HG03039 (cell line): ENCODE measurements around the gene CDH24.

Source experiments
- ATAC-seq: cut with Tn5 transposase; IDR thresholded peaks from one replicate; pipeline ENCODE4 v1.9.1; 2021; ENCODE audit warnings: mild to moderate bottlenecking, moderate library complexity; ENCODE audit not compliant: unreplicated experiment

CDH24 gene, protein sequence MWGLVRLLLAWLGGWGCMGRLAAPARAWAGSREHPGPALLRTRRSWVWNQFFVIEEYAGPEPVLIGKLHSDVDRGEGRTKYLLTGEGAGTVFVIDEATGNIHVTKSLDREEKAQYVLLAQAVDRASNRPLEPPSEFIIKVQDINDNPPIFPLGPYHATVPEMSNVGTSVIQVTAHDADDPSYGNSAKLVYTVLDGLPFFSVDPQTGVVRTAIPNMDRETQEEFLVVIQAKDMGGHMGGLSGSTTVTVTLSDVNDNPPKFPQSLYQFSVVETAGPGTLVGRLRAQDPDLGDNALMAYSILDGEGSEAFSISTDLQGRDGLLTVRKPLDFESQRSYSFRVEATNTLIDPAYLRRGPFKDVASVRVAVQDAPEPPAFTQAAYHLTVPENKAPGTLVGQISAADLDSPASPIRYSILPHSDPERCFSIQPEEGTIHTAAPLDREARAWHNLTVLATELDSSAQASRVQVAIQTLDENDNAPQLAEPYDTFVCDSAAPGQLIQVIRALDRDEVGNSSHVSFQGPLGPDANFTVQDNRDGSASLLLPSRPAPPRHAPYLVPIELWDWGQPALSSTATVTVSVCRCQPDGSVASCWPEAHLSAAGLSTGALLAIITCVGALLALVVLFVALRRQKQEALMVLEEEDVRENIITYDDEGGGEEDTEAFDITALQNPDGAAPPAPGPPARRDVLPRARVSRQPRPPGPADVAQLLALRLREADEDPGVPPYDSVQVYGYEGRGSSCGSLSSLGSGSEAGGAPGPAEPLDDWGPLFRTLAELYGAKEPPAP

DNA sequence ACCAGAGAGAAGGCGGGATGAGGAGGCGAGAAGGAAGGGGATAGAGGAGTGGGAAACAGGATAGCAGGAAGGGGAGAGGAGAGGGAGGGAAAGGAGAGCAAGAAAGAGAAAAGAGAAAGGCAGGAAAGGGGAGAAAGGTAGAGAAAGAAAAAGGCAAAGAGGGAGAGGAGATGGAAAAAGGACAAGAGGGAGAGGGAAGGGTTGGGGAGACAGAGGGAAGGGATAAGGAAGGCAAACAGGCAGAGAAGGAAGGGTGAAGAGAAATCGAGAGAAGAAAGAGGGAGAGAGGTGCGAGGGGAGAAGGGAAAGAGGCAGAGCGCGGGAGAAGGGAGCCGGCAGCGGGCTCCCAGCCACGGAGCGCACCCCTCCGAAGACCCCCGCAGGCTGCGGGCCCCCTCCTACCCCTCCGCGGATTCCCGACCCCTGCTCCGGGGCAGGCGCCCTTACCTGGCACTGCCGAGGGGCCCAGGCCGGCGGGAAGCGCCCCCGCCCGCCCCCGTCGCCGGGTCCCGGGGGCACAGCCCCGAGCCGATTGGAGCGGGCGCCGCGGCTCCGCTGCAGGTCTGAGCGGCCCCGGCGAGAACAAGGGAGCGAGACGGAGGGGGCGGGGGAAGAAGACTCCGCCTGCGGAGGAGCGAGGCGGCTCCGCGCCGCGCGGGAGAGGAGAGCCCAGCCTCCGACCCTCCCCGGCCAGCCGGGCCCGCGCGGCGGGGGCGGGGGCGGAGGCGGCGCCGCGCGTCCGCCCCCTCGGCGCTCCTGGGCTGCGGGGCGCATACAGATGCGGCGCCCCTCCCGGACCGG, at the start of gene CDH24:
Gene CDH24, minus strand, starts transcription at position 565 of the 801 bp plus-strand sequence. CDS start 1,787 bp downstream, outside the sequence.
- ATAC-seq, result peak; percentile 38

DNA sequence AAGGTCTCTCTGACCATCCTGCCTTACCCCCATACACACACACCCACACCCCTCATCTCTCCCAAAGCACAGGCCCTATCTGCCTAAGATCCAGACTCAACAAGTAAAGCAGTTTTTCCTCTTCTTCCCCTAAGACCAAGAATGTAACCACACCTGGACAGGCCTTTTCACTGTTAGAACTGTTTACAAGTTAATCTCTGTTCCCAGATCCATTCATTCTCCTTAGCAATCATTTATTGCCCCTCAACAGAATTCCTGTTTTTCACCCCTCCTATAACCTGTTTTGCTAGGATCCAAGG, 49.4 kb upstream of the CDH24 start:
- no peak for ATAC-seq

DNA sequence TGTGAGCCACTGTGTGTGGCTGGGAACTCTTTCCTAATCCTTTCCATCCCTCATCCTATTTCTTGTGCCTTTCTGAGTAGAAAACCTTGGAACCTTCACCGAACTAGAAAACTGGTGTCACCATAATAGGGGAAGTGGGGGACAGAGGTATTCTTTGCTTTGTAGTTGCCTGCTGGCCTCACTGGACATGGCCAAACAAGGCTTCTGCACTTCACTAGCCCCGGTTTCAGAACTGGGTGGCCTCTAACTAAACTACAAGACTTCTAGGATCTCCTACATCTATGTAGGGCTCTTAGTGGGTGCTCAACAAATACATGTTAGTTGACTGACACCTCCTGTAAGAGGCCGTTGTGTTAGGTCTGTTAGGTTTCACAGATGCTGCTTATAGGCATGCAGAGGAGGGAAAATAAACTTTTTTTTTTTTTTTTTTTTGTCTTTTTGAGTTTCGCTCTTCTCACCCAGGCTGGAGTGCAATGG, 48.1 kb upstream of the CDH24 start:
- no peak for ATAC-seq

DNA sequence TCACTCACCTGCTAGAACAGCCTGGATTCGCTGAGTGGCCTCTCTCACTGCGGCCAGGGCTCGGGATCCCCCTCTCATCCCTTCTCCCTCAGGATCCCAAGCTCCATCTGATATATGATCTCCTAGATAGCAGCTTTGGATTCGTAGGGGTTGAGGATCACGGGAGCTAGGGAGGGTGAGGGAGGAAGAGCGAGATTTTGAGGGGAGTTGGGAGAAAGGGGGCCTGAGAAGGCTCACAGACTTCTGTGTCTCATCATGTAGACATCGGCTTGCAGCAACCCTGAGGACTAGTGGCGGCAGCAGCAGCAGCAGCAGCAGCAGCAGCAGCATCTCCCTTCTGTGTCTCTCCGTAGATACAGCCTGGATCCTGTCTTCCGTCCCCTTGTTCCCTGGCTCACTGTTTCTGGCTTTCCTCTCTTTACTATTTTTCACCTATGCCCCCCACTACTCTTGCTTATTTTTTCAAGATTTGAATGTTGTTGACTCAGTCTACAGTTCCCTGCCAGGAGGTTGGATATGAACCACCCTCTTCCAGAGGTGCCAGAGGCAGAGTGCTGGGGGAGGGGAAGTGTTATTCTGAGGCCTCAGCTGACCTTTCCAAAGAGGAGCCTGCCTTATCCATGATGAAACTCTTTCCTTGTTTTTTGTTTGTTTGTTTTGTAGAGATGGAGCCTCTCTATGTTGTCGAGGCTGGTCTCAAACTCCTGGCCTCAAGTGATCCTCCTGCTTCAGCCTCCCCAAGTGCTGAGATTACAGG, 47.4 kb upstream of the CDH24 start, which contains the start of gene CIROP:
Gene CIROP, minus strand, starts transcription at position 399 of the 757 bp plus-strand sequence. Its CDS starts 69 bp downstream, at position 330.
- no peak for ATAC-seq

DNA sequence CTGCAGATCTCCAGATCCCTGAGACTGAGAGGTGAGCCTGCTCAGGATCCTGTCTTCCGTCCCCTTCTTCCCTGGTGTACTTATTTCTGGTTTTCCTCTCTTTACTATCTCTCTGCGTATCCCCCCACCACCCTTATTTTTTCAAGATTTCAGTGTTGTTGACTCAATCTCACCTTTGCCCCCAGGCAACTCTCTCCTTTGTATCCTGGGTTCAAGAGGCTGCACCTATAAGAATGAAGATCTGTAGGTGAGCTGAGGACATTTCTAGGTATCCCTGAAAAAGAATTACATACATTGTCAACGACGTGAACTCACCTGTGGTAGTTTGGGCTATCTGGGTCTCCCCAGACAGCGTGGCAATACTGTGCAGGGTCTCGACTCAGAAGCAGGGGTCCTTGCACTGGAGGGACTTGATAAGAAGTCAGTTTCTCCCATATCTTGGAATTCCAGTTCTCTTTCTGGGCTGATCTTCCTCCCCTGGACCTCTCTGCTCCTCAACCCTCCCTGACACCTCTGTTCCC, 46.8 kb upstream of the CDH24 start:
- no peak for ATAC-seq

DNA sequence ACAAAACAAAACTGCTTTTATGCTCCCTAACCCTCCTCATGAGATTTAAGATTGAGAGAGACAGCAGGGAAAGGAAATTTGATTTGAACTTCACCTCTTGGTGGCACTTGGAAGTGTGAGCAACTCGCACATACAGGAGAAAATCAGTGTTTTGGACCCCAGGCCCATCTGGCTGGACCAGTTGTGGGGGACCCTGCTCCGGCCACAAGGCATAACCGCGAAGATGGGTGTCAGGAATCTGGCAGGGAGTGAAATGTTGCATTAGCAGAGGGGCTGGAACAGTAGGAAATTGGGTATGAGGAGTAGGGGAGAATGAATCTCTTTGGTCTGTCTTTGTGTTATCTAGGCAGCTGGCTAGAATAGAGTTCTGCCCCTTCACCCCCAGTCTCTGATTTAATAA, 46.3 kb upstream of the CDH24 start:
- ATAC-seq, result no peak

DNA sequence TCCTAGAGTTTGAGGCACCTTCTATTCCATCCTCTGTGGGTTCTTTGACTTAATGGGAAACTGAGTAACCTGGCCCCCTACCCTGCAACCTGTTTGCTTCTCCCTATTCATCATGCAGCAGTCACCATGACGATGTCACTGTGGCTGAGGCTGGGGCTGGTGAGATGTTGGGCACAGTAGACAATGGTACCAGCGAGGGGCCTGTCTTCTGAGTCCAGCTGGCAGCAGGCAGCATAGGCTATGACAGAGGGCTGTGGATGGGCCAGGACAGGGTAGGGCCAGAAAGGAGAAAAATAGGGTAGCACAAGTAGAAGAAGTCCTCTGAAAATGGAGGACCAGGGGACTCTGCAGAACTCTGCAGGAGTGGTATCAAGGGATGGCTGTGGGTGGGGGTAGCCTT, 45.5 kb upstream of the CDH24 start:
- ATAC-seq, result no peak

DNA sequence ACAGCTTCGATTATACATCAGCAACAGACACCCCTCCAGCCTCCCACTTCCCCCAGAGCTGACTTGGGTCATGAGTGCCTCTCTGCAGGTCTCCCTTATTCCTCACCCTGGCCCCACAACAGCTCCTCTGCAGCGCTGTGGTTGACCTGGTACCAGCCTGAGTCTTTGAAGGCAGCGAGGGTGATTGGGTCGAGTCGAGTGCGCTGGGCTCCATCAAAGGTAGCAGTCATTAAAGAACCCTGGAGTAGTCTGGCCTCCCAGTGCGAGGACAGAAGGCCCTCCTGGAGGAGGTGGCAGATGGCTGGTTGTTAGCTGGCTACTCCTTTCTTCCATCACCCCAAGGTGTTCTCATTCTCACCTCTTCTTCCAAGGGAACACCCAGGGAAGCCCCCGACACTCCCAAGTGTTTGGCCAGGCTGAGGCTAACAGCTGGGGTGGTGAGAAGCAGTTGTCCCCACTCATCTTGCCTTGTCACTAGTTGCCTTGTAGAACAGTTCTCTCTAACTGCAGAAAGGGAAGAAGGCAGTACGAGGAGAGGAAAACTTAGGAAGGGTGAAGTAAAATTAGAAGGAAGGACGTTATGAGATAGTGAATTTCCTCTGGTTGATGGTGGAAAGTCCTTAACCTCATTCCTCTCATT, 44.8 kb upstream of the CDH24 start:
- ATAC-seq, result no peak

DNA sequence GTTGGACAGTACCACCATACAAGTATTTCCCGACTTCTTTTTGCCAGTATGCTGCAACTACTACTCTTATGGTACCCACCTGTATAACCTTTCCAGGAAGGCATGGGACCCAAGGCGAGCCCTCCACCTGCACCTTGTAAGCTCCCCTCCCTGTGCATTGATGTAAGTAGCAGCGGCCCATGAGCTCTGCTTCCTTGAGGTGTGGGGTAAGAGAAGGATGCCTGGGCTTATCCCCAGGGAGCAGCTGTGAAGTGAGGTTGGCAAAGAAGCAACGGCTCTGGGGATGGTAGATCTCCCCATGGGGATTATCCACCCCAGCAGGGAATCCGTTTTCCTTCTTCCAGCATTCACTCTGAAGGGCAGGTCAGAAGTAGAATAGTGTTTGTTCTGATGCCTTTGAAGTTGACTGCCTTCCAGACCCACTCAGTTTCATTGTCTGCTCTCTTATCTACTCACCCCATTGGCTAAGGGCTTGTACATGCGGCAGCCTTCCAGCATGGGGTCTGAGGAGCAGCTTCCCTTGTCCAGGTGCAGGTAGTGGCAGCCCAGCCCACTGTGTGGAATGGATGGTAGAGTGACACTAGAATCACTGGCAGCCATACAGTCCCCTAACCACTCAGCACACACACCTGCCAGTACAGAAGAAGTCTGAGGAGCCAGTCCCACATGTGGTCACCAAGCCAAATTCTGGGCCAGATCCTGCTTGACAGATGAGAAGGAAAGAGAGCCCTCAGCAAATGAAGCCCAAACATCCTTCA, 44.1 kb upstream of the CDH24 start:
- no peak for ATAC-seq

DNA sequence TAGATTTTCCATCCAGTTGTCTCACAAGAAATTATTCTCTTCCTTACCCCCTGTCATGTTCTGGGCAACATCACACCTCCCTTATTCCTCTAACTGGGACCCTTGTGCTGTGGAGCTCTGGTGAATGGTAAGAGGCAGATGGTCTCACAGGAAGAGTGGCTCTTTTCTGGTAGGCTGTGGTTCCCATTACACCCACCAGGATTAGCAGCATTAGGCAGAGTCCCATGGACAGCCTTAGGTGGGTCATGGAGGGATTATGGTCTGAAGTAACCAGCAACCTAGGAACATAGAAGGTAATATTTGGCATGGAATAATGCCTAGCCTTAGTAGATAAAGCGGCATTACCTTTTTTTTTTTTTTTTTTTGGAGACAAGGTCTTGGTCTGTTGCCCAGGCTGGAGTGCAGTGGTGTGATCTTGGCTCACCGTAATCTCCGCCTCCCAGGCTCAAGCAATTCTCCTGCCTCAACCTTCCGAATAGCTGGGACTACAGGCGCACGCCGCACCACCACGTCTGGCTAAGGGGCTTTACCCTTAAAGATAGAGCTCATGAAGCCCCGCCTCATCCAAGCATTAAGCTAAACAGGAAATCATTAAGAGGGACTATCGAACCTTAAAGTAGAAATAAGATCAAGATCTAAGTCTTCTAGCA, 42.0 kb upstream of the CDH24 start:
- no peak for ATAC-seq

DNA sequence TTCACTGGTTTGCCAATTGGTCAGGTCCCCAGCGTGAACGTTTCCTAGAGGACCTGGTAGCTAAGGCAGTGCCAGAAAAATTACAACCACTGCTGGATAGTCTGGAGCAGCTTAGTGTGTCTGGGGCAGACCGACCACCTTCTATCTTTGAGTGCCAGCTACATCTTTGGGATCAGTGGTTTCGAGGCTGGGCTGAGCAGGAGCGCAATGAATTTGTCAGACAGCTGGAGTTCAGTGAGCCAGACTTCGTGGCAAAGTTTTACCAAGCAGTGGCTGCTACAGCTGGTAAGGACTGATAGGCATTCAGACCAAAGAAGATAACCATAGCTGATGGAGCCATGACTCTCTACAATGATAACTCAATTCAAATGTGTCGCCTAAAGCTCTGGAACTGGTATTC, 40.5 kb upstream of the CDH24 start:
- ATAC-seq, result no peak

DNA sequence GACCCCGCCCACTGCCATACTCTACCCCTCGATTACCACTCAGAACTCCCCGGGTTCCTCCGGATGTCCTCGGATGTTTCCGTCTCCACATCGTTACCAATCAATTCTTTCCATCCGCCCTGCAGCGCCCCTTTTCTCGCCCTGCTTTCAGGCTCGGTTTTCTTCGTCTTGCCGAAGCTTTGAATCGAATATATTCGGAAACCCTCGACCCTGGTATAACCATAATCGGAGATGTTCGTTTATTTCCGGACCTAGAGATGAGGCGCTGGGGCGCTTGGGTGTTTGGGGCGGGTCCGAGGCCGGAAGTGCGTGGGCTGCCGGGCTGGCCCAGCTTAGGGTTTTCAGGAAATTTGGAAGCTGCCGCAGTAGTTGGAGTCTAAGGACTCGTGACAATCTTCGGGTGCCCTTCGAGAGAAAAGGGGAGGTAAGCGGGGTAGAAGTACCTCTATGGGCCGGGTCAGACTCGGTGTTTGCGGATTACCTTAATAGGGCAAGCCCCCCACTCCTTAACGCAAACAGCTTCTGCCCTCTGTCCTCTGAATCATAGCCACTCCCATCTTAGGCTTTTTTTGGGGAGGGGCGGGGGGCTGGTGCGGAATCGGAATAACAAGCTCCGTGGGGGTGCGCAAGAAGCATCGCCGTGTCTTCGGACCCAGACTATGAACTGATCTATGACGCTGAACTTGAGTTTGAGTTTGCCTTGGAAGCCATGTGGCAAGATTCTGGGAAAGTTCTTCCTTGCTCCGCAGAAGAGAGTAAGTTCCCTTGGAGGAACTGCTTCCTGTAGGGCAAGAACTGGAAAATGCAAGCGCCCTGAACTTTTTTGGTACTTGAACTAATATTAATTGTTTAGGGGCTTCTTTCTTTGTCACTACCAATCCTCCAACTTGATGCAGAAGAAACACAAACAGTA, 38.1 kb upstream of the CDH24 start, which contains the start of gene C14orf119:
Gene C14orf119, plus strand, starts transcription at position 310 of the 913 bp plus-strand sequence. CDS start 2,154 bp downstream, outside the sequence.
- ATAC-seq, result peak; percentile 82

DNA sequence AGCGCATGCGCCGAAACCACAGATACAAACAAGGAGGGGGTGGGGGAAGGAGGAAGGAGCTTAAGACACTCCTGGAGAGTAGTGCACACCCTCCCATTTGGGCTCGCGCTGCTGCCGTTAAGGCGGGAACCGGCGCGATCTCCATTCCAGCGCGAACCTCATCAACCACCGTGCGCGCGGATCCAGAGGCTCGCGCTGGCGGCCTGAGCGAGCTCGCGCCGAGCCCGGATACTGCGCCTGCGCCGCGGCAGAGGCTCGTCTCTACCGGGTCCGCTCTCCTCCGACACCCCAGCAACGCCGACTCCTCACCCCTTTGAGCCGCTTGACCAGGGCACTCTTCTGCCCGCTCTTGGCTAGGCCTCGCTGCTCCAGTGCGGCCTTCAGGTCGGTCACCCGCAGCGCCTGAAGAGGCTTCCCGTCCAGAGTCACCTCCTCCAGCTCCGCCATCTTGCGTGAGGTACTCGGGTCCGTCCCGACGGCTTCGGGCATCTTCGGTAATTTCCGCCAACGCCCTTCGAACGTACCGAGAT, 37.4 kb upstream of the CDH24 start, which contains the start of gene ACIN1:
Gene ACIN1, minus strand, starts transcription at position 471 of the 530 bp plus-strand sequence. Its CDS starts 24 bp downstream, at position 447.
- ATAC-seq, result peak; percentile 26

DNA sequence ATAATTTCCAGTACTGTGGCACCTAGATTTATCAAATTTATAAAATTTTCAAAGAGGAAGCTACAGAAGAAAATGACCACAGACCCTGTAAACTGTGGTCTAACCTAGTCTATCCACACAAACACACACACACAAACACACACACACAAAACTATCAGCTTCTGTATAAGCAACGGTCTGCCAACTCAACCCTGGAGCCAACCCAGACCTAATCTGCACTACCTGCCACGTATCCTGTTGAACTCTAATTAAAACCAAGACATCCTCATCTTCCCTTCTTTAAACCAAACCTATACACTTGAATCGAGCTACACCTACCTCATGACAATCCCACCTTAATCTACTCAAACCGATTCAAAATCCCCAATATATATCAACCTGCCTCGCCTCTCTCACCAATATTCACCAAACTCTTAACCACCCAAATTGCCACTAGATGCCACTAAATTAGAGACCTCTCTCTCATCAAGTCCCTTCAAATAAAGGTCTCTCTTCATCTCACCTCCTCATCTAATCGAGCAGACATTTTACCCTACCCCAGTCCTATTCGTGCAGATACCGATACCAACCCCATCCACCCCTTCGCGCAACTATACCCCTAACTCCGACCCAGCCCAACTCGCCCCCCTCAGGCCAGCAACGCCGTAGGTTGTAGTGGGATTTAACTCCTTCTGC, 36.8 kb upstream of the CDH24 start:
- ATAC-seq, result no peak

DNA sequence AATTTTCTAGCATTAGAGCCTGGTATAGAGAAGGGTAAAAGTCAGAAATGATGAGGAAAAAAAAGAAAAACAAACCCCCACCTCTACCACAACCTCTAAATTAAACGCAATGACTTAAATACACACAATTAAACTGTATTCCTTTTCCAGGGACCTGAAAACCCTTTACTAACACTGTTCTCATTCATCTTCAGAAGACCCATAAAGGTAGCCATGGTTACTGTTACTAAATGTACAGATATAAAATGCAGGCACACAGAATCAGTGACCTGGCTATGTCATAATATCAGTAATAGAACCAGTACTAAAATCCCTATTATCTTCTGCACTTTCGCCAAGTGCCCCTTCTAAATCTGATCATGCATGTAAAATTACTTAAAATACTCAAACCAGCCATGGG, 36.2 kb upstream of the CDH24 start:
- ATAC-seq, result no peak

DNA sequence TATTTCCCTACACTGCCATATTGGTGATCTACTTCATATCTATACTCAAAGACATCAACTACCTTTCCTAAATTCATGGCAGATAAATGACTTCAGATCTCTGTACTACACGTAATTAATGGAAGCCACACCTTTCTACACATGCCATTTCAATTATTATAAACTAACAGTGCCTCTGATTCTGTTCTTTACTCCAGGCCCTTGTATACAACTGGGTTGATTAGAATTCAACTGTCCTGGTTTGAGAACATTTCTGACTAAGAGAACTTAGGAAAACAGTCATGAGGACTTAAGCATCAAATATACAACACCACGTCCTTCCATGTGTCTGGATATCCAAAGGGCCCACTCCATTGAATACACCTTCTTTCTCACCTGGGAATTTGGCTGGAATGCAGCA, 35.8 kb upstream of the CDH24 start:
- ATAC-seq, result no peak
